Left lung (tissue), 10 donors: ENCODE data around the gene SLC2A1. TPM values are rescaled to one million over a fixed set of nuclear protein-coding genes. Genes with fewer than 3 reads are reported as not detected.

ENCODE experiments used
- ATAC-seq: fragments of 200-7000 bp; cut with Tn5 transposase; one replicate; pipeline ENCODE4 v1.9.1; 2020; ENCODE audit warnings: moderate library complexity
- DNase-seq, 4 donors: peaks; one replicate each; pipeline ENCODE4 v3.0.0-alpha.2; 2013 to 2020
- H3K27ac ChIP-seq, 2 donors: fragments of 200-600 bp; sonication (generic) in 1 of 2; one replicate each; pipeline versions ENCODE4 v1.5.0 to v1.8.0; 2020 to 2021
- H3K27me3 ChIP-seq, 2 donors: fragments of 200-600 bp; sonication (generic) in 1 of 2; one replicate each; pipeline versions ENCODE4 v1.5.0 to v1.8.0; 2020 to 2021
- H3K36me3 ChIP-seq, 2 donors: fragments of 200-600 bp; sonication (generic) in 1 of 2; one replicate each; pipeline versions ENCODE4 v1.5.0 to v1.8.0; 2020 to 2021
- H3K4me1 ChIP-seq, 2 donors: fragments of 200-600 bp; one replicate each; pipeline ENCODE4 v1.8.0; 2021
- H3K4me3 ChIP-seq, 2 donors: fragments of 200-600 bp; sonication (generic) in 1 of 2; one replicate each; pipeline versions ENCODE4 v1.5.0 to v1.8.0; 2020 to 2021; ENCODE audit warnings: mild to moderate bottlenecking in 1 of 2
- H3K9me3 ChIP-seq, 2 donors: fragments of 200-600 bp; sonication (generic) in 1 of 2; one replicate each; pipeline versions ENCODE4 v1.5.0 to v1.8.0; 2020 to 2021
- intact Hi-C, 2 donors: fragments of 100-400 bp; cut with DNase I; formaldehyde crosslinking; loops; one replicate each; pipeline versions ENCODE4 v1.11.2 to v1.14.2; 2022
- polyA plus RNA-seq, 6 donors: library from polyadenylated mRNA; unstranded; fragments of 120-200 nt; gene quantifications; one replicate each; pipeline ENCODE4 v1.2.1, GENCODE V29; 2013; ENCODE audit not compliant: insufficient read length in 6 of 6
- total RNA-seq, 2 donors: library from RNA; stranded (reverse); fragmentation: NEBNext Ultra II Directional; extraction: Animal tissue kit (Norgen Biotek cat#: 25700); gene quantifications; one replicate each; pipeline ENCODE4 v1.2.1, GENCODE V29; 2021
- TF ChIP-seq, protein P1 (sequence below), 2 donors: fragments of 200-600 bp; sonication (generic) in 1 of 2; IDR thresholded peaks; one replicate each; pipeline versions ENCODE4 v1.5.0 to v1.8.0; 2021; ENCODE audit warnings: antibody characterized with exemption in 2 of 2
- donor health status: DM: no; HTN: yes; CAD: no.
- donor health status: DM: no; HTN: no; CAD: no.

Gene SLC2A1
- total and polyA plus RNA-seq, 8 donors = 10.5 to 109 (median 48.0) TPM

DNA sequence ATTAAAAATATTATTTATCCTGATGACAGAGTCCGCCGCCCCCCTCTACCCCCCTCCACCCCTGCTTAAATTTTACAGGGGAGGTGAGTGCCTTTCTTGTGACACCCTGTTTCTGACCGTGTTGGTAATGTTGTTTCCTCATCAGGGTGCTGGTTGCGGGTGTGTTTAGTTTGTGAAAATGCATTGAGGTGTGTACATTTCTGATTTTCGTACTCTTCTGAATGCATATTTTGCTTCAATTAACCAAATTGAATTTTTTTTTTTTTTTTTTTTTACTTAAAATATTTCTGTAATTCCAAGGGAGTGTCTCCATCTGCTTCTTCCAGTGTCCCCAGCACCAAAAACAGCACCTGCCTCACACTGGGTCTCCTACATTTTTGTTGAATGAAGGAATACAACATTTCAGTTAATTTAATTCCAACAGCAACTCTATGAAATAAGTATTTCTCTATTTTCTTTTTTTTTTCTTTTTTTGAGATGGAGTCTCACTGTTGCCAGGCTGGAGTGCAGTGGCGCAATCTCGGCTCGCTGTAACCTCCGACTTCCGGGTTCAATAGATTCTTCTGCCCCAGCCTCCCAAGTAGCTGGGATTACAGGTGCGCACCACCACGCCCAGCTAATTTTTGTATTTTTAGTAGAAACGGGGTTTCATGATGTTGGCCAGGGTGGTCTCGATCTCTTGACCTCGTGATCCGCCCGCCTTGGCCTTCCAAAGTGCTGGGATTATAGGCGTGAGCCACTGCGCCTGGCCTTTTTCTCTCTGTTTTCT, 5.6 kb upstream of the SLC2A1 start:
- intact Hi-C loops = no loop called here
- Histone ChIP-seq H3K9me3 (no peaks in the 10 kb centered on the region), H3K27ac (no peak overlapping the region), H3K4me3 (no peak overlapping the region), H3K27me3 (peaks cover 0 to 47% of the 10 kb centered on the region in 2 donors), H3K36me3 (no peaks in the 10 kb centered on the region), H3K4me1 (peaks cover 4 to 13% of the 10 kb centered on the region in 2 donors)
- DNase-seq (no peak), ATAC-seq (no peak)
- TF ChIP-seq, protein P1, sequence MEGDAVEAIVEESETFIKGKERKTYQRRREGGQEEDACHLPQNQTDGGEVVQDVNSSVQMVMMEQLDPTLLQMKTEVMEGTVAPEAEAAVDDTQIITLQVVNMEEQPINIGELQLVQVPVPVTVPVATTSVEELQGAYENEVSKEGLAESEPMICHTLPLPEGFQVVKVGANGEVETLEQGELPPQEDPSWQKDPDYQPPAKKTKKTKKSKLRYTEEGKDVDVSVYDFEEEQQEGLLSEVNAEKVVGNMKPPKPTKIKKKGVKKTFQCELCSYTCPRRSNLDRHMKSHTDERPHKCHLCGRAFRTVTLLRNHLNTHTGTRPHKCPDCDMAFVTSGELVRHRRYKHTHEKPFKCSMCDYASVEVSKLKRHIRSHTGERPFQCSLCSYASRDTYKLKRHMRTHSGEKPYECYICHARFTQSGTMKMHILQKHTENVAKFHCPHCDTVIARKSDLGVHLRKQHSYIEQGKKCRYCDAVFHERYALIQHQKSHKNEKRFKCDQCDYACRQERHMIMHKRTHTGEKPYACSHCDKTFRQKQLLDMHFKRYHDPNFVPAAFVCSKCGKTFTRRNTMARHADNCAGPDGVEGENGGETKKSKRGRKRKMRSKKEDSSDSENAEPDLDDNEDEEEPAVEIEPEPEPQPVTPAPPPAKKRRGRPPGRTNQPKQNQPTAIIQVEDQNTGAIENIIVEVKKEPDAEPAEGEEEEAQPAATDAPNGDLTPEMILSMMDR (IDR thresholded peaks at IDR 0.05) = no peak

DNA sequence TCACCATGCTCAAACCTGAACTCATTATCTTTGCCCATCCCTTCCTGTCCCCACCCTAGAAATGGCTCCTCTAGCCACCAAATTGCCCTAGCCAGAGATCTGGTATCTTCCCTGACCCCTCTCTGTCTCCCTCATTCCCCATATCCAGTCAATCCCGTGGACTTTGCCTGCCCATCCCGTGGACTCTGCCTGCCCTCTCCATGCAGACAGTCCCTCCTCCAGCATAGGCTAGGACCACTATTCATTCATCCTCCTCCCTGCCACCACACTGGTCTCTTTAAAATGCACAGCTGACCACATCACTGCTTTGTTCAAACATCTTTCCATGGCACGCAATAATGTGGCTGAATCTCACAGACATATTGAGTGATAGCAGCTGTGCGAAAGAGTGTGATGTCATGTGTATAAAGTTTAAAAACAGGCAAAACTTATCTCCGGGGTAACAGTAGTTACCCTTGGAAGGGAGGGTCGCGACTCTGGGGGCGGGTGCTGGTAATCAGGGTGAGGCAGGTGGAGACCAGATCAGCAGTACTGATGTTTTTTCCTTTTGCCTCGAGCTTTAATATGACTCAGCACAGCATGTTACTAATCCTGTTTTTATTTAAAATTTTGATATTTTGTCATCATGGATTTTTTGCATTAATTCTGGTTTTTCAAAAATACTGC, 4.8 kb upstream of the SLC2A1 start:
- Histone ChIP-seq H3K9me3 (no peaks in the 10 kb centered on the region), H3K4me1 (peaks cover 4 to 17% of the 10 kb centered on the region in 2 donors), H3K27ac (no peak overlapping the region), H3K27me3 (peaks cover 0 to 54% of the 10 kb centered on the region in 2 donors), H3K36me3 (no peaks in the 10 kb centered on the region), H3K4me3 (no peak overlapping the region)
- intact Hi-C loops = no loop called here
- DNase-seq = peak in 1 of 4 donors; percentile 56
- no peak for ATAC-seq
- TF ChIP-seq, protein P1 (IDR thresholded peaks at IDR 0.05) = no peak

DNA sequence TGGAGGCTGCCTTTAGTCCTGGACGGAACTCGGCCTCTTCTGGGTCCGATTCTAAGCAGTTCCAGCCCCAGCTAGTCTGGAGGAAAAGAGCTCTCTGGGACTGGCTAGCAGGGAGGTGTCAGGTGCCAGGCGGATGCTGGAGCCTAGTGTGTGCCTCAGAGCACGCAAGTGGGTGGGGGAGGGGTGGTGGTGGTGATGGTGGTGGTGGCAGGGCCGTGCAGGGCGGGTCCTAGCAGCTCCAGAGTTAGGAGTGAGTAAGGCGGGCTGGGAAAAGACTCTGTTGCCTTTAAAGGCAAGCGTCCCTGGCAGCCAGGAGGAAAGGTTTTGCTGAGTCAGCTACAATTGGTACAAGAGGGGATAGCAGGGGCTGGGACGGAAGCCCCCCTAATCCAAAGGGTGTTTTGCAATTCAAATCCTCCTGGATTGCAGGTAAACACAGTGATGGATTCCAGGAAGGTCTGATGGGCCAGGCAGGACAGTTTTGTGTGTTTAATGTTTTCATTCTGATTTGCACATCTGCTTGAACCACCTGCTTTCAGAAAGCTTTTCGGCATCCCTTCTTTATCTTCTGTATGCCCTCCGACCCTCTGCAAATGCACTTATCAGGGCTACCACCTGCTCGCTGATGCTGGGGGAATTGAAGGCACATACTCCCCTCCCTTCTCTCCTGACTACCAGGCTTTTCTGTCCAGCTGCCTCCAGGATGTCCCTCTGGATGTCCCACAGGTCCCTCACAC, 4.1 kb upstream of the SLC2A1 start:
- TF ChIP-seq, protein P1 (IDR thresholded peaks at IDR 0.05) = no peak
- DNase-seq = peak in 2 of 4 donors; percentile 60 to 64
- peaks cover 0 to 61% of the 10 kb centered on the region in 2 donors for H3K27me3 ChIP-seq
- H3K9me3 ChIP-seq = no peaks in the 10 kb centered on the region
- H3K36me3 ChIP-seq = no peaks in the 10 kb centered on the region
- peaks cover 4 to 22% of the 10 kb centered on the region in 2 donors for H3K4me1 ChIP-seq
- H3K27ac ChIP-seq = peak overlapping the region in 1 of 2 donors; percentile 33
- intact Hi-C loops = no loop called here
- ATAC-seq = no peak
- no peak overlapping the region for H3K4me3 ChIP-seq

GRCh38 chr1:42961312-42962091, 2.8 kb upstream of the SLC2A1 start:
- intact Hi-C loops = no loop called here
- TF ChIP-seq, protein P1 (IDR thresholded peaks at IDR 0.05) = no peak

More at GRCh38 chr1:42961312-42962091, 2.8 kb upstream of the SLC2A1 start:
- no peak overlapping the region for H3K4me3 ChIP-seq
- no peaks in the 10 kb centered on the region for H3K36me3 ChIP-seq
- peaks cover 0 to 69% of the 10 kb centered on the region in 2 donors for H3K27me3 ChIP-seq
- DNase-seq (no peak), ATAC-seq (no peak)
- H3K4me1 ChIP-seq = peaks cover 4 to 29% of the 10 kb centered on the region in 2 donors
- H3K27ac ChIP-seq = no peak overlapping the region
- H3K9me3 ChIP-seq = no peaks in the 10 kb centered on the region
